ENCODE measurements around the gene SLC17A8. TPM values are rescaled to one million over a fixed set of nuclear protein-coding genes. Genes with fewer than 3 reads are reported as not detected.
"Not testable (repeated sequence)": the region's sequence is repeated elsewhere in the genome, so short reads cannot be mapped to it uniquely, and the experiment has no call there.

SLC17A8 gene
- polyA plus RNA-seq, 1 donor from 2014 or later = 0.22 TPM

GRCh38 chr12:100339071-100339470 lies 17.8 kb upstream of the SLC17A8 start:
- Histone ChIP-seq H3K4me3 (ENCODE audit: low read length) (no peak overlapping the region), H3K9me2 (ENCODE audit: insufficient read depth, low read length) (no peaks in the 10 kb centered on the region), H3K4me2 (ENCODE audit: low read length) (no peak overlapping the region), H3K27ac (ENCODE audit: low read length) (no peak overlapping the region), H3K79me2 (replicated peaks; ENCODE audit: insufficient read depth, low read length) (no peaks in the 10 kb centered on the region), H3K27me3 (ENCODE audit: insufficient read depth, low read depth, low read length) (no peaks in the 10 kb centered on the region), H3K9me3 (ENCODE audit: low read length) (no peaks in the 10 kb centered on the region), H3F3A (ENCODE audit: insufficient read depth, low read length, poor library complexity, severe bottlenecking) (no peaks in the 10 kb centered on the region), H4K20me1 (ENCODE audit: insufficient read depth) (no peaks in the 10 kb centered on the region), H3K36me3 (ENCODE audit: insufficient read depth, low read length) (peaks cover 18% of the 10 kb centered on the region), H2AFZ (ENCODE audit: low read depth, low read length) (no peak overlapping the region), H3K9ac (ENCODE audit: low read length) (no peak overlapping the region)
- TF ChIP-seq EP300 (conservative IDR thresholded peaks at IDR 0.05; ENCODE audit: poor library complexity, severe bottlenecking) = no peak
- TF ChIP-seq CTCF (IDR thresholded peaks at IDR 0.05; ENCODE audit: poor library complexity, severe bottlenecking) = no peak
- TF ChIP-seq REST (IDR thresholded peaks at IDR 0.05; ENCODE audit: borderline replicate concordance) = no peak
- no peak for TF ChIP-seq SMC3 (conservative IDR thresholded peaks at IDR 0.05; ENCODE audit: poor library complexity)
- TF ChIP-seq EZH2 (IDR thresholded peaks at IDR 0.05; ENCODE audit: borderline replicate concordance, insufficient read depth, low read length, poor library complexity, severe bottlenecking) = no peak

- H3K9ac ChIP-seq (ENCODE audit: low read length); H3K27me3 ChIP-seq (ENCODE audit: insufficient read depth, low read depth, low read length); H3K9me3 ChIP-seq (ENCODE audit: low read length); H3K27ac ChIP-seq (ENCODE audit: low read length); H3F3A ChIP-seq (ENCODE audit: insufficient read depth, low read length, poor library complexity, severe bottlenecking); H2AFZ ChIP-seq (ENCODE audit: low read depth, low read length); H4K20me1 ChIP-seq (ENCODE audit: insufficient read depth); H3K4me2 ChIP-seq (ENCODE audit: low read length); H3K79me2 ChIP-seq (replicated peaks; ENCODE audit: insufficient read depth, low read length); H3K9me2 ChIP-seq (ENCODE audit: insufficient read depth, low read length); H3K4me3 ChIP-seq (ENCODE audit: low read length): not testable (repeated sequence)
- peaks cover 11% of the 10 kb centered on the region for H3K36me3 ChIP-seq (ENCODE audit: insufficient read depth, low read length)
Measured at GRCh38 chr12:100342897-100343296, 14.0 kb upstream of the SLC17A8 start.

GRCh38 chr12:100344351-100344750 lies 12.5 kb upstream of the SLC17A8 start:
- H3K9me3 ChIP-seq (ENCODE audit: low read length); H3K27ac ChIP-seq (ENCODE audit: low read length); H3K79me2 ChIP-seq (replicated peaks; ENCODE audit: insufficient read depth, low read length); H3K9ac ChIP-seq (ENCODE audit: low read length); H3K9me2 ChIP-seq (ENCODE audit: insufficient read depth, low read length); H3F3A ChIP-seq (ENCODE audit: insufficient read depth, low read length, poor library complexity, severe bottlenecking); H3K27me3 ChIP-seq (ENCODE audit: insufficient read depth, low read depth, low read length); H3K36me3 ChIP-seq (ENCODE audit: insufficient read depth, low read length); H3K4me3 ChIP-seq (ENCODE audit: low read length); H3K4me2 ChIP-seq (ENCODE audit: low read length); H2AFZ ChIP-seq (ENCODE audit: low read depth, low read length); H4K20me1 ChIP-seq (ENCODE audit: insufficient read depth): not testable (repeated sequence)
